Stimulated activated CD8-positive, alpha-beta memory T cell treated with anti-CD3 and anti-CD28 coated beads, Interleukin-12 subunit alpha, Interleukin-12 subunit beta, amount 100 ng/mL, for 1 hour (primary cell): ENCODE results near the gene ADGRG2.
"Not testable (repeated sequence)": the region's sequence is repeated elsewhere in the genome, so short reads cannot be mapped to it uniquely, and the experiment has no call there.

ENCODE experiments used
- DNase-seq: peaks from one replicate; pipeline ENCODE4 v3.0.0-alpha.2; 2020; ENCODE audit warnings: low read depth

Gene ADGRG2

DNA sequence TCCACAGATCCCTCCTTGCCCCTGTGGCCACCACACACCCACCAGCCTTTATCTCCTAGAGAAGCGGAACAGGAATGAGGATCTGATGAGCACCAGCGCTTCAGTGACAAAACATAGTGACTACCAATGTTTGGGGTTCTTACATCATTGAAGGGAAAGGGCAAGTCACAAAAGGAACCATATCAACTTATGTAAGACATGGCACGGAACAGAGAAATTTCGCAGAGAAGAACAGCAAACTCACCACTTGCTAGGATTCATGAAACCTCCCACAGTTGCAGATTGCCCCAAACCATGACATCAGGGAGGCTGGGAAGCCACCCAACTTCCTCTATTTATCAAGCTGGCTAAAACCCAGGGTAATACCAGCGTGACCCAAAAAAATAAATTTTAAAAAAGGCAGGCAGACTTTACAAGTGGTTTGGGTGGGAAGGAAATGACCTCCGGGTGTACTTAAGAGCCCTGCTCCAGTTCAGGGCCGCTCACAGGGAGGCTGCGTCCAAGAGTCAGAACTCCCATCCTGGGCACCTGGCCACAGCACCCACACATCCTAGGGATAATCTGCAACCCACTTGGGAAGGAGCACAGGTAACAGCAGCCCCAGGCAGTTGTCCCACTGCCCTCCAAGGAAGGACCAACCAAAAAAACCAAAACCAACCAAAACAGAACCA lies 36.0 kb downstream of the ADGRG2 start:
- no peak for DNase-seq

DNA sequence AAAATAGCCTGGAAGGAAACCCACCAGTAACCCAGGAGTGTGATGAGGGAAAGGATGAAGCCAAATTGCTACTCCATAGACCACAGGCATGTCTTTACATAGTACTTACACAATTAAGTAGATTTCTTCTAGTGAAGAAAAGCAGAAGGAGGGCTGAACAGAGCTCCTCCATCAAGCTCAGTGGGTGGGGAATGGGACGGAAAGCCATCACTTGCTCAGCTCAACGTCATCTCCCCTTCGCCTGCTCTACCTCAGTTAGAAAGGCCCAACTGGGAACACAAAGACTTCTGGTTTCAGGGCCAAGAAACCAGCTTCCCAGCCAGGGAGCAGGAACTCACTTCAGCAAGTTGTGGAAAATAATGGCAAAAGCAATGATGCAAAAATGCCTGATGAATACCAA lies 36.6 kb downstream of the ADGRG2 start:
- no peak for DNase-seq

DNA sequence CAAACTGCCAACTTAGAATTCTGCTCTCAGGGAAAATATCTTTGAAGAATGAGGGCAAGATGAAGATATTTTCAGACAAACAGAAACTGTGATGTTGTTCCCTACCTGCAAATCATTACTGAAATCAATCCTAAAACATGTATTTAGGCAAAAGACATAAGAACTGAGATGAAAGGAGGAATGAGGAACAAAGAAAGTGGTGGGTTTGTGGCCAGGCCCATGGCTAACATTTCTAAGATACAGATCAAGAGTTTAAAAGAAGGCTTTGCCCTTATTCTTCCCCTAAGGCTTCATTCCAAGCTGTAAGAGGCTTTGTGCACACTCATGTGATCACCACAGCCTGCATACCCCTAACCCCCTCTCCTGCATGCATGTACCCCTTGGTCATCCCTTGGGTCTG lies 46.5 kb downstream of the ADGRG2 start:
- DNase-seq, result no peak

DNA sequence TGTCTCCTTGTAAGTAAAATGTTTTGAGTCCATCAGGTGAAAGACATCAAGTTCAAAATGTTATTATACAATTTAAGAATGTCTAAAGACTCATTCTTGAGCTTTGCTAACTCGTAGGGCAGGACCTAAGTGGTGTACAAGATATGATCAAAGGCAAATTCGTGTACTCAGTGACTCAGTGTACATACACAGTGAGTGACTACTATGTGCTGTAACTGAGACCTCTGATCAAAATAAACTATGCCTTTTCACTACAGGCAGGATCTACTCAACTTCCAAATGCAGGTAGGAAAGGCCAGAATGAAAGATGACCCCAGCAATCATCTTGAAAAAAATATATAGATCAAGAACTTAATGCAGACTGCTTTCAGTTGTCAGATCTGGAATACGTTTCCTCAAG lies 49.9 kb downstream of the ADGRG2 start:
- no peak for DNase-seq

DNA sequence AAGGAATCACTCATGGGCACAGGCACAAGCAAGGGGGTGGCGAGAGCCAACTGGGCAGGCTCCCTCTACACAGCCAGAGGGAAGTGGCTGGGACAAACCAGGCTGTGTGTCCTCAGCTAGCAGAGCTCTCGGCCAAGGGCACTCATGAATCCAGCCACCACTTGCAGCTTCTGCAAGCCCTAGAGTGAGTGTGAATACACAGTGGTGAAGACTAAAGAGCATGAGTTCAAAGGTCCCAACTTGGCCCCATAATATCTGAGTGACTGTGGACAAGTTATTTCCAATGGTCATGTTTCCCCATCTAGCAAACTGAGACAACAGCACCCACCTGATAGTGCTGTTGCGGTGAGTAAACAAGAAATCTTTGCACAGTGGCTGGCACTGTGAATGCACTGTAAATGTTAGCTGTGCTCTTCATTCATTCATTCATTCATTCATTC lies 51.7 kb downstream of the ADGRG2 start:
- no peak for DNase-seq

DNA sequence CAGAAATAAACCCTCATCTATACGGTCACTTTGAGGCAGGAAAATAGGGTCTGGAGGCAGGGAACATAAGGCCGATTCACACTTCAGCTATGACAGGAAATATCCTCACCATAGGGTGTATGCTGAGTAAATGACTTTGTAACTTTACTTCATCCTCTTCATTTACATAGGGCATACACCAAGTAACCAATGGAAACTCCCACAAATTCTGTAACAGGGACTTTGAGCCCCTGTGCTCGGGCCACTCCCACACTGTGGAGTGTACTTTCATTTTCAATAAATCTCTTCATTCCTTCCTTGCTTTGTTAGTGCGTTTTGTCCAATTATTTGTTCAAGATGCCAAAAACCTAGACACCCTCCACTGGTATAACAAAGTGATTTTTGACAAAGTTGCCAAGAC lies 55.3 kb downstream of the ADGRG2 start:
- DNase-seq, result not testable (repeated sequence)

DNA sequence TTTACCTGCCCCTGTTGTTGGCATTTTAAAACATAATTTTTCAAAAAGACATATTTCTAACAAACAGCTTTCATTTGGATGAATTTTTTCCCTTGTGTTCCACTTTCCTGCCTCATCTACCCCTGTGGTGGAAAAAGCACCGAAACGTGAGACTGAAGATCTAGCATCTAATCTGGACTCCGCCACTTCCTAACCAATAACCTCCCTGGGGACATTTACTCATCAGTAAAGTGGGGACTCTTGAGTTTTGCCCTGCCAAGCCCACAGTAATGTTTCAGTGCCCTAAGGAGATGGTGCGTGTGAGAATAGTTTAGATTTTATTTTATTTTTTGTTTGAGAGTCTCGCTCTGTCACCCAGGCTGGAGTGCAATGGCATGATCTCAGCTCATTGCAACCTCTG lies 56.7 kb downstream of the ADGRG2 start:
- DNase-seq, result no peak

DNA sequence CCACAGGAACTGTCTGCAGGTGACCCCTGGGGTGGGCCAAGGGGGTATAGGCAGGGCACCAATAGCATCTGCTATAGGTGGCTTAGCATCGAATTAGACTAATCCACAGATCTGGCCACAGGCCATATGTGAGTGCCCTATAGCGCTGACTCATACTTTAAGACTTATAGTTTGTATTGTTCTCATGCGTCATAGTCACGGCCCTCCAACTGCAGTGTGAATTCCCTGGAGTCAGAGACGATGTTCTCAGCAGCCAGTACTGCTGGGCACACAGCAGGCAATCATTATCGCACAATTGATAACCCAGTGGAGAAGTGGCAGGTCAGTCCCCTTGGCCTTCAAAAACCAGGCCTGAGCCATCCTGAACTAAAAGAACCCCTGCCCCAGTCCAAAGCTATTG lies 58.1 kb downstream of the ADGRG2 start:
- DNase-seq, result no peak

DNA sequence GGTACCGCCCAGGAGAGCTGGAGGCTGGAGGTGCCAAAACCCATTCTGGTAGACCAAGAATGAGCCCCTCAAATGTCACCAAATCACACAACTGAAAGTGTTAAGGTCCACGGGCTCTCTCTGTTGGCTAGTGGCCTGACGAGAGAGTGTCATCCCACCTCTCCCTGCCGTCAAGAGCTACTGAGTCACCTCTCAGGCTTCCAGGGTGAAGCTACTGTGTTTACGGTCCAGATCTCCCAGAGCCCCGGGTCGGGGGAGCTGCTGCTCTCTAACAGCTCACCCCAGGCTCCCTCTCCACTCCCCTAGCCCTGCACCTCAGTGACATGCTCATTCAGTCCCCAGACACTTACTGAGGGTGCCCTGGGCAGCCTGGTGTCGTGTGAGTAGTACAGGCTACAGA lies 59.2 kb downstream of the ADGRG2 start:
- DNase-seq, result no peak

DNA sequence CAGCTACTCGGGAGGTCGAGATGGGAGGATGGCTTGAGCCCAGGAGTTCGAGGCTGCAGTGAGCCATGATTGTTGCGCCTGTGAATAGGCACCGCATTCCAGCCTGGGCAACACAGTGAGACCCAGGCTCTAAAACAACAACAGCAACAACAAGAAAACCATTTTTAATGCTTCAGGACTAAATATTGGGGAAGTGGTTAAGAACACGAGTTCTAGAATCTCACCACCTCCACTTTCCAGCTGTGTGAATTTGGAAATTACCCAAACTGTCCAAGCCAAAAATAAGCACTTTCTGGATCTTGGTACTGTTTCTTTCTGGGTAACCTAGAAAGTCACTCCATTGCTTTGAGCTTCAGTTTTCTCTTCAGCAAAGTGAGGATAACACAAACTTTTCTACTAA lies 63.2 kb downstream of the ADGRG2 start:
- no peak for DNase-seq

DNA sequence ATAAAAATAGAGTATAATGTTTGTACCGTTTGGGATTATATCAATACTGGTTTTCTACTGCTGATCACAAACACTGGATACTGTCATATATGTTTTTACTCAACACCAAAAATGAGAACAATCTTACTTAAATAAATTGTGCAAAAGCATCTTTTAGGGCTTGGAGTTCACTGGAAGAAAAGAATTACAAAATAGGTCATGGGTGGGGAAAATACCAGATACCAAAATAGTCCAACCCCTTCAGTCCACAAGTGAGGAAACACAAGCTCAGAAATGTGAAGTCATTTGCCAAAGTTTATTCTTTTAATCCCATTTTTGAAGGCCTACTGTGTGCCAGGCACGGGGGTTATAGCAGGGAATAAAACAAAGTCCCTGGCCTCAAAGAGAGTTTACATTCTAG lies 64.4 kb downstream of the ADGRG2 start:
- DNase-seq, result no peak

DNA sequence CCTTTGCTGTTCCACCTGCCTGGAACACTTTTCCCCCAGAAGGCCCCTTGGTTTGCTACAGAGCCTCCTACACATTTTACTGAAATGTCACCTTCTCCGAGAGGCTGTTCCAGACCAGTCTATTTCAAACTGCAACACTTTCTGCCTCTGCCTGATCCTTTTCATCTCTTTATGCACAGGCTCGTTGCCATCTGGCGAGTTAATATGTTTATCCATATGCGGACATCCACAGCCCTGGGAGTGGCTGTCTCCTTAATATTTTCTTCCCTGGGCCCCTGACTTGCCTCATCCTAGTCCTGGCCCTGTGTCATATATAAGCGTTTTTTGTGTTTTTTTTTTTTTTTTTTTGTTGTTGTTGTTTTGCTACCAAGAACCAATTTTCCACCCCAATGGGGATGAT lies 73.2 kb downstream of the ADGRG2 start:
- no peak for DNase-seq

DNA sequence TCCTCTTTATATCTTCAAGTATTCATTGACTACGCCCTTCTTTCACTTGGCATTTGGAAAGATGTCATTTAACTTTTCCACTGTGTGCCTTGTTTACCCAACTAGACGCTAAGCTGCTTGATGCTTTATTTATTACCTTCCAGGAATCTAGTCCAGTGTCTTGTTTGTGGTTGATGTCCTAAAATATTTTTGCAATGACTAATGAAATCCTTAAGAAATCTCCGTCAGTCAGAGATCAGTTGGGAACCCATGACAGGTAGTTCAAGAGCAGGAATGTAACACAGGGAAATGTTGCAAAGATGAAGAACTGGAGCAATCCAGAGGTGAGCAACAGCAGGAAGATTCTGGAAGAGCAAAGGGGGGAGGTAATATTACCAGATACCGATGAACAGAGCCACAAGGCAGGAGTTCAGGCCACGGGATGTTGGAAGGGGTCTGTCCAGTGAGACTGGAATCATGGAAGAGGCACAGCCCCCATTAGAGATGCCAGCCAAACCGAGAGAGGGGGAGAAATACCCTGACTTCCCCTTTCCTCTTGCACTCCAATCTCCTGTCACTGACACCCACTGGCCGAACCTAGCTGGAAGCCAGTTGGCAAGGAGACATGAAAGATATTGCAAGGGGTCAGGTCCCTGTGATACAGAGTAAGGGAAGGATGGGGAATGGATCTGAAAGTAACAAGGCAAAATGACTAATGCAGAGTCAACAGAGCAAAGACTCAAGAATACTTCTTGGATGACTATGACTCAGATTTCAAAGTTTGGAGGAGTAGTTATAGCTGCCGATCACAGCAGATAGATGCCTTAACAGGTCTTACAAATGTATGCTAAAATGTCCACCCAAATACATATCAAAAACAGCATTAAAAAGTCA lies 75.7 kb downstream of the ADGRG2 start:
- no peak for DNase-seq

DNA sequence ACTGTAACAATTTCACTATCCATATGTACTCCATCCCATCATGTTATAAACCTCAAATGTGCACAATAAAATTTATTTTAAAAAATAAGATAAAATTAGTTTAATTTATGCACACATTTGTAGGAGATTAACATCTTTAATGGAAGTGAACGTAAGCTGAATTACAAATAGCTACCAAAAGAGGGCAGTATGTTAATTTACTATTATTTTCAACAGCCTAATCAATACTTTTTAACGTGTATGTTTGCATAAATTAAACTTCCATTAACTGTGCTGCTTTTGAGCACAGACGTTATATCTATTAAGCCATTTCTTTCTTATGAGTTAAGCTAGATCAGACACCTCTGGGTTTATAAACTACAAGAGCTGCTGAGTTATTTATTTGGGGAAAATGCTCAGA lies 81.9 kb downstream of the ADGRG2 start:
- no peak for DNase-seq

DNA sequence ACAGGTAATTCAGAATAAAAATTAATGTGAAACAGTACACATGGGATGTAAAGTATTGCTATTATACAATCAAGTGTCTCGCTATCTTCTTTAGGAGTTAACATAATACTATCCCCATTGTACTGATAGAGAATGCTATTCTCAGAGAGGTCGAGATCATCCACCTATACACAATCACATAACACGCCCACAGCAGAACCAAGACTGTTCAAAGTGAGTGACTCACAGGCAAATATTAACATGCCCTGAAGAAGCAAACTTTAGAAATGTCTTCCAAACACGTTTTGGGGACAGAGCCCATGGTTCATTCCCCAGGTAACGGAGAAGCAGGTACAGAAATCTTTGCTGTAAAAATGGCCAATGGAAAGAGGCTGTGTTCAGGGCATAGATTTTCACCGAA lies 88.2 kb downstream of the ADGRG2 start:
- DNase-seq, result no peak

DNA sequence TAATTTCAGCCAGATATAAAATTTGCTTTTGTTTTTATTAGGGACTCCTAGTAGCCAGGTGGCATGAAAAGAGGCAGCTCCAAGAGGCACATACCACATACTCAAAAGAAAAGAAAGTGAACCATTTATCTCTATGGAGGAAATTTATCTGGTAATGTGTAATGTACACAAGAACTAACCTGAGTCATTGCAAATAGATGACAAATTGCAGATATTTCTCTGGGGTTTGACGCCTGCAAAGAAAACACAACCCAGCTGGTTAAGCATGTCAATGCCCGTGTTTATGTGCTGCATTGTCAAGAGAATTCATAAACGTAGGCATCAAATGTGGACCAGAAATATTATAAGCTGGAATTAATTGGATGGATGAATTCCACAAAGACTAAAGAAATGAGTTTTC lies 91.5 kb downstream of the ADGRG2 start:
- DNase-seq, result no peak

DNA sequence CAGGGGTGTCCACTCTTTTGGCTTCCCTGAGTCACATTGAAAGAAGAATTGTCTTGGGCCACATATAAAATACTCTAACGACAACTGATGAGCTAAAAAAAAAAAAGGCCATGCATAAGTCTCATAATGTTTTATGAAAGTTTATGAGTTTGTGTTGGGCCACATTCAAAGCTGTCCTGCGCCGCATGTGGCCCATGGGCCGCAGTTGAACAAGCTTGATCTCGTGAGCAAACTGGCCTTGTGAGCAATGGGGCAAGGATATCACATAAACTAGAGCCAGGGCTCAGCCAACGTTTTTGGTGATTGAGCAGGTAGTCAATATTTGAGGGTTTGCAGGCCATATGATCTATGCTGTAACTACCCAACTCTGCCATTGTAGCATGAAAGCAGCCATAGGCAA lies 93.7 kb downstream of the ADGRG2 start:
- no peak for DNase-seq

DNA sequence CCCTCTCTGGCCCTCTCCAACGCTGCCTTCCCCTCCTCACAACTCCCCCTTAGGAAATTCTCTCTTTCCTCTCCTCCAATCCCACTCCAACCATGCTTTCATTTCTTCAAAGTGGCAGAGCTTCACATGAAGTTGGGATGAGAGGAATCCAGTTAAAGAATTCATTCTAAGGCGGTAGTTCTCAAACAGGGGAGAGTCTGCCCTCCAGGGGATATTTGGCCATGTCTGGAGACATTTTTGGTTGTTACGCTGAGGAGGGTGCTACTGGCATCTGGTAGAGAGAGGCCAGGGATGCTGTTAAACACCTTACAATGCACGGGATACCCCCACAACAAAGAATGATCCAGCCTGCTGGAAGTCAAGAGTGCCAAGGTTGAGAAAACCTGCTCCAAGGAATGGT lies 97.9 kb downstream of the ADGRG2 start:
- no peak for DNase-seq

DNA sequence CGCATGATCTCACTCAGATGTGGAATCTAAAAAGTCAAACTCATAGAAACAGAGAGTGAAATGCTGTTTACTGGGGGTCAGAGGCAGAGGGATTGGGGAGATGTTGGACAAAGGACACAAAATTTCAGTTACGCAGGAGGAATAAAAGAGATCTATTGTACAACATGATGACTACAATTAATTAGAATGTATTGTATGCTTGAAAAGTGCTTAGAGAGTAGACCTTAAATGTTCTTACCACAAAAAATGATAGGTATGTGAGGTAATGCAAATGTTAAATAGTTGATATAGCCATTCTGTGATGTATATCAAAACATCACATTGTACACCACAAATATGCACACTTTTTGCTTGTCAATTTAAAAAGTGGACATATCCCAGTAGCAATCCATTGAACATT lies 102.3 kb downstream of the ADGRG2 start:
- no peak for DNase-seq

DNA sequence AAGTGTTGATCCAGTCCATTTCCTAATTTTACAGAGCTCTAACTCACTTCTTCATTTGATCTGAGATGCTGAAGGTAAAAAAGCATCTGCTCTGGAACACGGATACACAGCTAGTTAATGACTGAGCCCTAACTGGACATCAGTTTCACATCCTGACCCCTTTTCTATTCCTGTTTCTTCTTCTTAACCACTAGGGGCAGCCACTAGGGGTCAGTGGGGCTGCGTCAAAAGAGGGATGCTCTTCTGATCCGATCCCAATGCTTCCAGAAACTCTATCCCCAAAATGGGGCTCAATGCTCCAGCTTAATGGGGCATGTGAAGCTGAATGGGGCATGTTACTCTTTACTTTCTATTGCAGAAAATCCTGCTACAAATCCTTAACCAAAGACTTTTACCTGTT lies 105.0 kb downstream of the ADGRG2 start:
- no peak for DNase-seq

DNA sequence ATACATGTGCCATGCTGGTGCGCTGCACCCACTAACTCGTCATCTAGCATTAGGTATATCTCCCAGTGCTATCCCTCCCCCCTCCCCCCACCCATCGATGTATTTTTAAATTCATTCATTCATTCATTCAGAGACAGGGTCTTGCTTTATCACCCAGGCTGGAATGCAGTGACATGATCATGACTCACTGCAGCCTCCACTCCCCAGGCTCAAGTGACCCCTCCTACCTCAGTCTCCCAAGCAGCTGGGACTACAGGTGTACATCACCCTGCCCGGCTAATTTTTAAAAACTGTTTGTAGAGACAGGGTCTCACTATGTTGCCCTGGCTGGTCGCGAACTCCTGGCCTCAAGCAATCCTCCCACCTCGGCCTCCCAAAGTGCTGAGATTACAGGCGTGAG lies 105.7 kb downstream of the ADGRG2 start:
- not testable (repeated sequence) for DNase-seq

DNA sequence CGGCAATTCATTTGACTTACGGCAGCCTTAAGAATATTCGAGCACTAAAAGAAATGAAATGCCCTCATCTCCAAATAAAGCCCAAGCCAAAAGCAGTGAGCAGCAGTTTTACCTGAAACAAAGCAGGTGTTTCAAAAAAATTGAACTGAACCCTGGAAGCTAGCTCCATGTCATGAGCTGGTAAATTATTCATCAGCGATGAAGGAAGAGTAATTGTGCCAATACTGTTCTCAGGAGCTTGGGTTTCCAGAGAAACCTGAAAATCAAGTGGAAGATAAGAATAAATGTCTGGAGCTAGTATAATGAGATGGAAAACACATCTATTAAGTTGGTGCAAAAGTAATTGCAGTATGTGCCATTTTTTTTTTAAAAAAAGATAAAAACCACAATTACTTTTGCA lies 114.4 kb downstream of the ADGRG2 start:
- DNase-seq, result no peak

DNA sequence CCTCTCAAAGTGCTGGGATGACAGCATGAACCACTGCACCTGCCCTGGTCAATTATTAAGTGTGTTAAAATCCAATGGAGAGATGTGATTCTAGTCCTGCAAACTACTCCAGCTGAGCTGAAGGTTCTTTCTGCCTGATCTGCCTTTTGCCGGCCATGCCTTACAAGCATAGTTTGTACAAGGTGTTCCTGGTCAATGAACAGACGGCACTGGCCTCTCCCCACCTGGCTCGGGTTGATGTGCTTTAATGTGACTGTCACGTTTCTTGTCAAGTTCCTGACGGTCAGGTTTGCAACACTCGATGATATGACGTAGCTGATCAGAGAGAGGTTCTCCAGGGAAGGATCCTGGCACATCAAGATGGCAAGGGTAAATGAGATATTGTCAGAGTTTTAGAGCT lies 115.3 kb downstream of the ADGRG2 start:
- no peak for DNase-seq

DNA sequence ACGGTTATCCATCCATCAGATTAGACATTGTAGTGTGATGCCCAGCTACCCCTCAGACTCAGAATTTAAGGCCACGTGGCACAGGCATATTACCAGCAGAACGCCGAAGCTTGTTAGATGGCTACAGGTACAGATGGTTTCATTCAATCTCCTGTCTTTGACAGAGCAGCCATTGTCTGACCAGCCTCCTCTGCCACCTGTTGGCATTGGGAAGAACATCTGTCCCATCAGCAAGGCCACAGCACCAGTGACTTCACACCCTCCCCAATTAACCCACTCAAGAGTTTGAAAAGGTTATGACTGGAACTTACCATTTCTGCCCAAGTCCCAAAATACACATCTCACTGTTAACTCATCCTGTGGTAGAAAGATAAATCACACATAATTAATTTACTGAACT lies 116.4 kb downstream of the ADGRG2 start:
- no peak for DNase-seq
